SK-N-SH (cell line): Measurements from ENCODE around the gene SZT2. TPM values are rescaled to one million over a fixed set of nuclear protein-coding genes. Genes with fewer than 3 reads are reported as not detected.

Experiments
- CTCF ChIA-PET: fragments of 300-600, 350-600 bp; formaldehyde crosslinking; extraction: SDS; loops from one replicate; lab custom pipeline; 2021; lab: Yijun Ruan, JAX
- POLR2A ChIA-PET: fragments of 350-600 bp; sonication (Branson Sonifier 250); formaldehyde crosslinking; extraction: SDS; loops from one replicate; lab custom pipeline; 2020; ENCODE audit warnings: antibody characterized with exemption, inconsistent platforms; lab: Yijun Ruan, JAX
- DNase-seq: peaks from one replicate; pipeline ENCODE4 v3.0.0; 2012
- H2AFZ ChIP-seq: fragments of 200-600 bp; sonication (generic); 2 replicates; pipeline ENCODE4 v1.8.1; 2016; ENCODE audit warnings: antibody characterized with exemption, mild to moderate bottlenecking, low read depth
- H3F3A ChIP-seq: fragments of 200-600 bp; sonication (generic); replicated peaks from 2 replicates; pipeline ENCODE3; 2016; ENCODE audit warnings: antibody characterized with exemption, mild to moderate bottlenecking; ENCODE audit not compliant: insufficient read depth
- H3K27ac ChIP-seq, 2 experiments: fragments of 200-500 bp in 1 of 2; fragments of 200-600 bp in 1 of 2; sonication (Bioruptor generic) in 1 of 2; sonication (generic), shearing (Covaris generic) in 1 of 2; 2 replicates each; pipeline versions ENCODE4 v1.5.1 to v1.6.1; 2014 to 2016; ENCODE audit warnings: low read depth in 2 of 2, inconsistent platforms in 1 of 2, low read length in 1 of 2, mild to moderate bottlenecking in 1 of 2, mixed read lengths in 1 of 2
- H3K27me3 ChIP-seq: fragments of 200-600 bp; sonication (generic), shearing (Covaris generic); 2 replicates; pipeline ENCODE4 v1.6.1; 2016; ENCODE audit warnings: mixed run types; ENCODE audit not compliant: insufficient read depth
- H3K36me3 ChIP-seq, 2 experiments: fragments of 200-500 bp in 1 of 2; fragments of 200-600 bp in 1 of 2; sonication (Bioruptor generic) in 1 of 2; sonication (generic) in 1 of 2; replicated peaks in 1 of 2; 2 replicates each; pipeline versions ENCODE3 to v1.5.1; 2014 to 2016; ENCODE audit warnings: low read length in 1 of 2, mild to moderate bottlenecking in 1 of 2; ENCODE audit not compliant: insufficient read depth in 2 of 2, control insufficient read depth in 1 of 2
- H3K4me1 ChIP-seq, 2 experiments: fragments of 200-500 bp in 1 of 2; fragments of 200-600 bp in 1 of 2; sonication (Bioruptor generic) in 1 of 2; sonication (generic), shearing (Covaris generic) in 1 of 2; 2 replicates each; pipeline versions ENCODE4 v1.5.1 to v1.6.1; 2014 to 2016; ENCODE audit warnings: low read depth in 1 of 2, low read length in 1 of 2, mixed run types in 1 of 2; ENCODE audit not compliant: insufficient read depth in 2 of 2, control insufficient read depth in 1 of 2
- H3K4me2 ChIP-seq: fragments of 200-600 bp; sonication (generic), shearing (Covaris generic); 2 replicates; pipeline ENCODE4 v1.6.1; 2017; ENCODE audit warnings: mixed run types
- H3K4me3 ChIP-seq, 2 experiments: fragments of 200-500 bp in 1 of 2; fragments of 200-600 bp in 1 of 2; sonication (Bioruptor generic) in 1 of 2; sonication (generic), shearing (Covaris generic) in 1 of 2; 2 replicates each; pipeline versions ENCODE4 v1.5.1 to v1.8.1; 2014 to 2016; ENCODE audit warnings: low read depth in 2 of 2, inconsistent platforms in 1 of 2, low read length in 1 of 2, mild to moderate bottlenecking in 1 of 2, mixed read lengths in 1 of 2, moderate library complexity in 1 of 2
- H3K79me2 ChIP-seq: fragments of 200-600 bp; sonication (generic); 2 replicates; pipeline ENCODE4 v1.8.1; 2017; ENCODE audit warnings: mild to moderate bottlenecking; ENCODE audit not compliant: insufficient read depth
- H3K9ac ChIP-seq: fragments of 200-600 bp; sonication (generic); 2 replicates; pipeline ENCODE4 v1.6.1; 2017; ENCODE audit warnings: mixed run types
- H3K9me2 ChIP-seq: fragments of 200-600 bp; sonication (generic); 2 replicates; pipeline ENCODE4 v1.6.1; 2017; ENCODE audit warnings: mixed run types
- H3K9me3 ChIP-seq: fragments of 200-600 bp; sonication (generic); 2 replicates; pipeline ENCODE4 v1.6.1; 2017; ENCODE audit warnings: mixed run types, mild to moderate bottlenecking, moderate library complexity
- H4K20me1 ChIP-seq: fragments of 200-600 bp; sonication (generic); 2 replicates; pipeline ENCODE4 v1.6.1; 2017; ENCODE audit warnings: mild to moderate bottlenecking, mixed run types; ENCODE audit not compliant: insufficient read depth
- CHD2 ChIP-seq: fragments of 150-350 bp; IDR thresholded peaks from 2 replicates; pipeline ENCODE4 v1.6.1; 2018; ENCODE audit warnings: low read length; ENCODE audit not compliant: partially characterized antibody
- CTCF ChIP-seq: fragments of 200-600 bp; sonication (generic); IDR thresholded peaks from 2 replicates; pipeline ENCODE4 v1.6.1; 2017; ENCODE audit warnings: antibody characterized with exemption, mild to moderate bottlenecking, moderate library complexity
- ELF1 ChIP-seq: IDR thresholded peaks from 2 replicates; pipeline ENCODE4 v1.4.0; 2012
- EZH2phosphoT487 ChIP-seq: fragments of 200-600 bp; sonication (generic); IDR thresholded peaks from 2 replicates; pipeline ENCODE4 v1.6.1; 2017; ENCODE audit warnings: low read depth, mixed run types, mild to moderate bottlenecking, antibody characterized with exemption, moderate library complexity, borderline replicate concordance
- FOSL2 ChIP-seq: IDR thresholded peaks from 2 replicates; pipeline ENCODE4 v1.4.0; 2012; ENCODE audit warnings: low read depth, mild to moderate bottlenecking, moderate library complexity, borderline replicate concordance
- FOXJ3 ChIP-seq: sonication (generic); formaldehyde crosslinking; IDR thresholded peaks from 2 replicates; pipeline ENCODE4 v1.5.1; 2020; ENCODE audit warnings: mild to moderate bottlenecking, missing genetic modification reagents
- FOXM1 ChIP-seq: IDR thresholded peaks from 2 replicates; pipeline ENCODE4 v1.4.0; 2012; ENCODE audit warnings: low read depth, mild to moderate bottlenecking
- GATA2 ChIP-seq: sonication (generic); formaldehyde crosslinking; IDR thresholded peaks from 2 replicates; pipeline ENCODE4 v1.5.0; 2020; ENCODE audit warnings: mild to moderate bottlenecking, missing genetic modification reagents
- MXI1 ChIP-seq: IDR thresholded peaks from 2 replicates; pipeline ENCODE4 v1.6.1; 2012; ENCODE audit warnings: mild to moderate bottlenecking, low read depth, low read length, improper control_type of control experiment
- NFIC ChIP-seq: IDR thresholded peaks from 2 replicates; pipeline ENCODE4 v1.4.0; 2012; ENCODE audit warnings: borderline replicate concordance
- PBX3 ChIP-seq: IDR thresholded peaks from 2 replicates; pipeline ENCODE4; 2012
- RAD21 ChIP-seq: IDR thresholded peaks from 2 replicates; pipeline ENCODE4 v1.6.1; 2012; ENCODE audit warnings: mild to moderate bottlenecking, low read length
- RCOR1 ChIP-seq: fragments of 150-350 bp; IDR thresholded peaks from 2 replicates; pipeline ENCODE4 v1.6.1; 2017; ENCODE audit warnings: antibody characterized with exemption, low read length
- REST ChIP-seq: IDR thresholded peaks from 2 replicates; pipeline ENCODE4 v1.6.1; 2012; ENCODE audit warnings: mild to moderate bottlenecking, low read depth, low read length, moderate library complexity
- RFX5 ChIP-seq: IDR thresholded peaks from 2 replicates; pipeline ENCODE4 v1.6.1; 2012; ENCODE audit warnings: mild to moderate bottlenecking, improper control_type of control experiment, low read length
- RXRA ChIP-seq: IDR thresholded peaks from 2 replicates; pipeline ENCODE4 v1.4.0; 2012; ENCODE audit warnings: low read depth, mild to moderate bottlenecking, borderline replicate concordance
- SIN3A ChIP-seq: IDR thresholded peaks from 2 replicates; pipeline ENCODE4 v1.6.1; 2012; ENCODE audit warnings: low read depth, mild to moderate bottlenecking, low read length, moderate library complexity, borderline replicate concordance
- SMC3 ChIP-seq: IDR thresholded peaks from 2 replicates; pipeline ENCODE4 v1.6.1; 2012; ENCODE audit warnings: low read depth, low read length, improper control_type of control experiment
- TAF1 ChIP-seq: IDR thresholded peaks from 2 replicates; pipeline ENCODE4 v1.6.1; 2012; ENCODE audit warnings: low read depth, mild to moderate bottlenecking, low read length, moderate library complexity, borderline replicate concordance
- USF2 ChIP-seq: fragments of 150-350 bp; IDR thresholded peaks from 2 replicates; pipeline ENCODE4 v1.6.1; 2017; ENCODE audit warnings: antibody characterized with exemption, low read length, low read depth, borderline replicate concordance
- YY1 ChIP-seq: IDR thresholded peaks from 2 replicates; pipeline ENCODE4 v1.4.0; 2012; ENCODE audit warnings: low read depth, mild to moderate bottlenecking
- ZBTB33 ChIP-seq: IDR thresholded peaks from 2 replicates; pipeline ENCODE4 v1.4.0; 2012; ENCODE audit warnings: low read depth, borderline replicate concordance
- WGBS: methylation state at CpG from one replicate; pipeline ENCODE4 v1.1.6; 2017; ENCODE audit warnings: low lambda C conversion rate; 5-methylcytosine and 5-hydroxymethylcytosine counted together
- polyA plus RNA-seq, 3 experiments: library from polyadenylated mRNA; depleted of rRNA; stranded (reverse); fragments of >200 nt; gene quantifications; 2 replicates each; pipeline ENCODE4 v1.2.3, GENCODE V29; 2012

The SZT2 gene
- polyA plus RNA-seq, 1 of the 3 experiments (the other 2 are of a cell fraction): 12.9 TPM

- POLR2A ChIA-PET: interaction anchor here (0.9 to 1.6 kb wide), 6 partner anchors 9 to 136 kb away, joined by 3 to 8 read pairs (median 4); partner anchors contain the start of genes ELOVL1, MED8 and SZT2
- Histone ChIP-seq H3K27ac (peak within 1 kb of the TSS; percentile 81 to 90), H3K4me1 (peaks cover 7 to 30% of the 10 kb centered on the region in 2 experiments; a peak in 1 of 4 replicates), H2AFZ (peak within 1 kb of the TSS; percentile 94), H3K9me3 (no peaks in the 10 kb centered on the region), H4K20me1 (no peaks in the 10 kb centered on the region), H3K36me3 (peaks cover 23 to 35% of the 10 kb centered on the region in 2 experiments), H3K27me3 (no peaks in the 10 kb centered on the region), H3K4me3 (peak within 1 kb of the TSS; percentile 78 to 79), H3F3A (peaks cover 34% of the 10 kb centered on the region), H3K9ac (peak within 1 kb of the TSS; percentile 93), H3K9me2 (no peaks in the 10 kb centered on the region), H3K79me2 (peaks cover 52% of the 10 kb centered on the region), H3K4me2 (peak within 1 kb of the TSS; percentile 87)
- 2% methylated on average over 13 of the region's 59 CpGs for WGBS
- peak; percentile 96 for DNase-seq
- CTCF ChIA-PET: interaction anchor here (1.0 to 2.1 kb wide), 6 partner anchors 9 to 132 kb away, joined by 3 to 9 read pairs (median 5); partner anchors contain the start of genes ELOVL1, MED8 and SZT2
- TF ChIP-seq SMC3 (no peak), RFX5 (no peak), FOXJ3 (CRISPR knock-in tag) (no peak), FOSL2 (no peak), REST (no peak), MXI1 (peak; percentile 100), GATA2 (CRISPR knock-in tag) (no peak), RXRA (no peak), NFIC (no peak; the same call in 1 of the 2 replicates), USF2 (no peak), RCOR1 (no peak), TAF1 (peak; percentile 76; the same call in 1 of the 2 replicates), FOXM1 (peak; percentile 90), CTCF (no peak), CHD2 (peak; percentile 99), YY1 (no peak), RAD21 (no peak), ELF1 (peak; percentile 42; the same call in 1 of the 2 replicates), SIN3A (peak; percentile 100), ZBTB33 (peak; percentile 98), PBX3 (no peak), EZH2phosphoT487 (no peak)
These were observed 30.7 kb upstream of the SZT2 start, which contains the start of gene CDC20 for GRCh38 chr1:43358746-43359693. Gene CDC20 (plus strand): TSS chr1:43358981. CDS start chr1:43359216, 235 bp downstream.
